GM12878 (cell line): ENCODE measurements around the gene EML1. TPM values are rescaled to one million over a fixed set of nuclear protein-coding genes. Genes with fewer than 3 reads are reported as not detected.

Experiments
- ATAC-seq: fragments of 200-7000 bp; cut with Tn5 transposase; 3 replicates; pipeline ENCODE4 v1.9.1; 2020; ENCODE audit warnings: mild to moderate bottlenecking, moderate library complexity
- BruUV-seq: library from RNA; stranded (reverse); fragments of 400-500 nt; replicated peaks from 2 replicates; lab custom pipeline; 2021; lab: Mats Ljungman, UMichigan
- CTCF ChIA-PET: fragments of 300-600 bp; sonication (Branson Sonifier 250); formaldehyde crosslinking; extraction: SDS; loops from one replicate; lab custom pipeline; 2021; ENCODE audit warnings: inconsistent platforms; lab: Yijun Ruan, JAX
- POLR2A ChIA-PET: fragments of 350-600 bp; formaldehyde crosslinking; extraction: SDS; loops from one replicate; lab custom pipeline; 2021; ENCODE audit warnings: inconsistent platforms; lab: Charles Lee
- RAD21 ChIA-PET: fragments of 300-600 bp; sonication (Branson Sonifier 250); formaldehyde crosslinking; loops from one replicate; lab custom pipeline; 2023; ENCODE audit warnings: antibody characterized with exemption; ENCODE audit not compliant: unreplicated experiment; lab: Charles Lee
- SMC1A ChIA-PET: fragments of 300-600 bp; sonication (Branson Sonifier 250); formaldehyde crosslinking; loops from one replicate; lab custom pipeline; 2023; ENCODE audit not compliant: unreplicated experiment, uncharacterized antibody; lab: Charles Lee
- DNase-seq: peaks from one replicate; pipeline ENCODE4 v3.0.0-alpha.2; 2011; ENCODE audit warnings: low read depth, low spot score
- FAIRE-seq: peaks from 3 replicates; lab custom pipeline; 2011; peaks lifted over from hg19 to GRCh38; lab: Jason Lieb, UNC
- H2AFZ ChIP-seq: 2 replicates; pipeline ENCODE4 v1.6.0; 2011; ENCODE audit warnings: low read depth, low read length, control low read depth; ENCODE audit not compliant: control insufficient read depth
- H3K27ac ChIP-seq: 2 replicates; pipeline ENCODE4 v1.5.1; 2011; ENCODE audit warnings: control low read depth; ENCODE audit not compliant: control insufficient read depth, insufficient read depth
- H3K27me3 ChIP-seq, 2 experiments: replicated peaks in 1 of 2; 2 replicates each; pipeline versions ENCODE4 v1.6.0 to v1.6.1; 2011; ENCODE audit warnings: low read length in 1 of 2; ENCODE audit not compliant: control insufficient read depth in 2 of 2, insufficient read depth in 2 of 2
- H3K36me3 ChIP-seq, 2 experiments: 2 replicates each; pipeline ENCODE4 v1.5.1; 2011; ENCODE audit warnings: low read length in 1 of 2; ENCODE audit not compliant: control insufficient read depth in 2 of 2, insufficient read depth in 2 of 2
- H3K4me1 ChIP-seq: 2 replicates; pipeline ENCODE4 v1.6.1; 2011; ENCODE audit warnings: mild to moderate bottlenecking, low read length, moderate library complexity, mixed read lengths; ENCODE audit not compliant: control insufficient read depth, insufficient read depth
- H3K4me2 ChIP-seq: 2 replicates; pipeline ENCODE4 v1.6.0; 2011; ENCODE audit warnings: control low read depth; ENCODE audit not compliant: control insufficient read depth, insufficient read depth
- H3K4me3 ChIP-seq: fragments of 200-600 bp; sonication (generic); 2 replicates; pipeline ENCODE4 v1.5.1; 2016
- H3K79me2 ChIP-seq: 2 replicates; pipeline ENCODE4 v1.6.0; 2011; ENCODE audit warnings: low read length; ENCODE audit not compliant: control insufficient read depth, insufficient read depth
- H3K9ac ChIP-seq: 2 replicates; pipeline ENCODE4 v1.8.0; 2011; ENCODE audit warnings: low read length, control low read depth, mixed read lengths; ENCODE audit not compliant: control insufficient read depth, insufficient read depth
- H3K9me3 ChIP-seq: replicated peaks from 3 replicates; pipeline ENCODE4 v1.5.1; 2011; ENCODE audit warnings: mild to moderate bottlenecking, low read length; ENCODE audit not compliant: control insufficient read depth, insufficient read depth
- H4K20me1 ChIP-seq: 2 replicates; pipeline ENCODE4 v1.6.0; 2011; ENCODE audit not compliant: control insufficient read depth, insufficient read depth
- ATF3 ChIP-seq: IDR thresholded peaks from 2 replicates; pipeline ENCODE4 v1.6.1; 2011; ENCODE audit warnings: low read depth, mild to moderate bottlenecking, low read length, moderate library complexity, borderline replicate concordance; ENCODE audit errors: extremely low read depth
- BCL11A ChIP-seq: IDR thresholded peaks from 2 replicates; pipeline ENCODE4 v1.6.1; 2011; ENCODE audit warnings: low read depth, low read length
- CBFB ChIP-seq: IDR thresholded peaks from 2 replicates; pipeline ENCODE4 v1.6.1; 2016; ENCODE audit warnings: antibody characterized with exemption, low read depth
- EED ChIP-seq: sonication (generic); IDR thresholded peaks from 2 replicates; pipeline ENCODE4 v1.6.1; 2016; ENCODE audit warnings: antibody characterized with exemption, low read depth
- EGR1 ChIP-seq, 2 experiments: IDR thresholded peaks; 1 replicate in 1 of 2; 2 replicates in 1 of 2; pipeline ENCODE4 v1.6.1; 2011 to 2012; ENCODE audit warnings: low read depth in 2 of 2, low read length in 2 of 2, borderline replicate concordance in 1 of 2, mild to moderate bottlenecking in 1 of 2, moderate library complexity in 1 of 2
- ELK1 ChIP-seq: IDR thresholded peaks from 2 replicates; pipeline ENCODE4 v1.6.1; 2012; ENCODE audit warnings: low read depth, low read length, improper control_type of control experiment
- POU2F2 ChIP-seq: IDR thresholded peaks from 3 replicates; pipeline ENCODE4 v1.6.1; 2011; ENCODE audit warnings: low read depth, mild to moderate bottlenecking, low read length, borderline replicate concordance
- RBBP5 ChIP-seq: fragments of 200-600 bp; sonication (generic); conservative IDR thresholded peaks from 2 replicates; pipeline ENCODE4 v1.6.1; 2016
- RELA ChIP-seq: fragments of 450-650 bp; IDR thresholded peaks from 2 replicates; pipeline ENCODE4 v1.8.0; 2014; ENCODE audit warnings: borderline replicate concordance; ENCODE audit not compliant: partially characterized antibody
- SUPT20H ChIP-seq: IDR thresholded peaks from 2 replicates; pipeline ENCODE4 v1.6.1; 2011; ENCODE audit warnings: low read depth, mild to moderate bottlenecking, low read length, moderate library complexity, borderline replicate concordance; ENCODE audit not compliant: control insufficient read depth
- WGBS: methylation state at CpG from one replicate; pipeline ENCODE4 v1.1.6; 2016; ENCODE audit warnings: low lambda C conversion rate; ENCODE audit not compliant: insufficient replicate concordance, insufficient coverage; ENCODE audit errors: missing lambda C conversion rate; 5-methylcytosine and 5-hydroxymethylcytosine counted together
- in situ Hi-C: fragments of 300-500 bp; cut with MboI; formaldehyde crosslinking; loops from 9 replicates; pipeline ENCODE4 v1.14.3; 2018; ENCODE audit warnings: mixed read lengths
- intact Hi-C: fragments of 100-400 bp; cut with micrococcal nuclease; formaldehyde crosslinking; loops from one replicate; pipeline ENCODE4 v1.14.2; 2022; ENCODE audit not compliant: unreplicated experiment
- polyA plus RNA-seq, 11 experiments: library from polyadenylated mRNA; depleted of rRNA in 4 of 11; unstranded in 6 of 11; stranded (reverse) in 5 of 11; fragments of >200 nt; fragmentation: Nextera tagmentation in 4 of 11; fragmentation: Illumina TruSeq in 1 of 11; extraction: Ambion mirVana in 4 of 11; extraction: Trizol in 1 of 11; gene quantifications; 1 replicate in 1 of 11; 2 replicates in 10 of 11; pipeline versions ENCODE4 v1.2.1 to v1.2.3, GENCODE V29; 2011 to 2016; ENCODE audit warnings: inconsistent platforms in 2 of 11, missing spikeins in 2 of 11, low read depth in 1 of 11
- total RNA-seq, 4 experiments: library from RNA; depleted of rRNA in 3 of 4; stranded (reverse); fragments of >200 nt in 3 of 4; fragmentation: Illumina TruSeq in 1 of 4; extraction: Trizol in 1 of 4; gene quantifications; 2 replicates each; pipeline versions ENCODE4 v1.2.1 to v1.2.3, GENCODE V29; 2013 to 2021

The EML1 gene
- total and polyA plus RNA-seq, 10 of the 15 experiments (the other 5 are each of a cell fraction or from before 2014, with no cell fraction given), result 0.05 to 3.4 (median 0.11) TPM; not detected in 3

GRCh38 chr14:99792210-99792535 lies 1.0 kb upstream of the EML1 start (continued):
- no peak for TF ChIP-seq ELK1
- TF ChIP-seq CBFB, result no peak
- TF ChIP-seq POU2F2, result no peak
- no peak for TF ChIP-seq RBBP5
- no peak for TF ChIP-seq RELA

GRCh38 chr14:99792551-99793212 lies 531 bp upstream of the EML1 start:
- Histone ChIP-seq H3K36me3 (no peaks in the 10 kb centered on the region), H3K4me1 (no peaks in the 10 kb centered on the region; the same call in 1 of the 2 replicates), H2AFZ (no peak overlapping the region), H3K27ac (no peak overlapping the region), H3K79me2 (no peaks in the 10 kb centered on the region), H3K9ac (no peak overlapping the region), H4K20me1 (no peaks in the 10 kb centered on the region), H3K4me2 (peak overlapping the region; percentile 48; the same call in 1 of the 2 replicates), H3K9me3 (no peaks in the 10 kb centered on the region), H3K27me3 (peaks cover 0 to 23% of the 10 kb centered on the region in 2 experiments; a peak in 3 of 4 replicates), H3K4me3 (no peak overlapping the region)
- TF ChIP-seq EED, result no peak
- TF ChIP-seq BCL11A, result no peak
- TF ChIP-seq EGR1 (IDR thresholded peaks at IDR 0.05; ENCODE audit: borderline replicate concordance in 1 of 2, low read depth in 2 of 2, low read length in 2 of 2), result no peak
- TF ChIP-seq SUPT20H, result no peak
- no peak for TF ChIP-seq ATF3
- no peak for FAIRE-seq
- intact Hi-C loops, result loop anchor here (2.0 kb wide), 1 partner anchor 110 kb away; no protein-coding TSS in a partner anchor
- 60% methylated on average over 24 of the region's 65 CpGs for WGBS
- ChIA-PET SMC1A (no interaction called here), CTCF (interaction anchor here (1.0 kb wide), 1 partner anchor 93 kb away, joined by 3 read pairs; no protein-coding TSS in a partner anchor), RAD21 (no interaction called here), POLR2A (no interaction called here)
- in situ Hi-C loops, result no loop called here
- DNase-seq, result no peak
- BruUV-seq, result no TSS peak
- no peak for ATAC-seq
